NCI-H1436 treated with DMSO at 0.1 percent for 48 hours (cell line): ENCODE measurements around the gene FOXN4.
"Not testable (repeated sequence)": the region's sequence is repeated elsewhere in the genome, so short reads cannot be mapped to it uniquely, and the experiment has no call there.

Source experiments
- DNase-seq: peaks from one replicate; lab custom pipeline; 2025; lab: John Stamatoyannopoulos, UW

The FOXN4 gene

GRCh38 chr12:109308534-109309380 lies at the start of gene FOXN4:
Gene FOXN4, minus strand, starts transcription at chr12:109309284. Its CDS starts 963 bp downstream, at chr12:109308321.
- no peak for DNase-seq

- no peak for DNase-seq
Observed at GRCh38 chr12:109358154-109358869, 49.2 kb upstream of the FOXN4 start.

GRCh38 chr12:109357032-109357431 lies 47.9 kb upstream of the FOXN4 start:
- no peak for DNase-seq

- no peak for DNase-seq
Observed at GRCh38 chr12:109356577-109356976, 47.5 kb upstream of the FOXN4 start.

- no peak for DNase-seq
Observed at GRCh38 chr12:109352184-109352583, 43.1 kb upstream of the FOXN4 start.

GRCh38 chr12:109347589-109347988 lies 38.5 kb upstream of the FOXN4 start, which contains the start of gene MYO1H:
Gene MYO1H, plus strand, starts transcription at chr12:109347900. Its CDS starts 61 bp downstream, at chr12:109347961.
- no peak for DNase-seq

- no peak for DNase-seq
Observed at GRCh38 chr12:109346920-109347319, 37.8 kb upstream of the FOXN4 start.

- DNase-seq, result no peak
Observed at GRCh38 chr12:109345428-109345827, 36.3 kb upstream of the FOXN4 start.

- no peak for DNase-seq
Observed at GRCh38 chr12:109343677-109344076, 34.6 kb upstream of the FOXN4 start.

- DNase-seq, result no peak
Observed at GRCh38 chr12:109336593-109336992, 27.5 kb upstream of the FOXN4 start.

- no peak for DNase-seq
Observed at GRCh38 chr12:109334887-109335286, 25.8 kb upstream of the FOXN4 start.

- DNase-seq, result no peak
Observed at GRCh38 chr12:109331301-109331952, 22.3 kb upstream of the FOXN4 start.

- DNase-seq, result no peak
Observed at GRCh38 chr12:109330282-109331230, 21.5 kb upstream of the FOXN4 start.

- no peak for DNase-seq
Observed at GRCh38 chr12:109329686-109330085, 20.6 kb upstream of the FOXN4 start.

- DNase-seq, result no peak
Observed at GRCh38 chr12:109329003-109329402, 19.9 kb upstream of the FOXN4 start.

- not testable (repeated sequence) for DNase-seq
Observed at GRCh38 chr12:109321294-109321693, 12.2 kb upstream of the FOXN4 start.

- peak; percentile 41 for DNase-seq
Observed at GRCh38 chr12:109310247-109311125, 1.4 kb upstream of the FOXN4 start.

- no peak for DNase-seq
Observed at GRCh38 chr12:109309381-109310246, 530 bp upstream of the FOXN4 start.

GRCh38 chr12:109307051-109307450 lies 2.0 kb downstream of the FOXN4 start:
- DNase-seq, result no peak
